HepG2 (cell line): ENCODE measurements around the gene CSNK1D. TPM values are rescaled to one million over a fixed set of nuclear protein-coding genes. Genes with fewer than 3 reads are reported as not detected.

ENCODE experiments used
- AKNA ChIP-seq: sonication (generic); formaldehyde crosslinking; IDR thresholded peaks from 2 replicates; pipeline ENCODE4 v1.4.0; 2020; ENCODE audit warnings: missing genetic modification reagents, borderline replicate concordance
- ETS1 ChIP-seq: sonication (generic); formaldehyde crosslinking; IDR thresholded peaks from 2 replicates; pipeline ENCODE4 v1.4.0; 2020; ENCODE audit warnings: missing genetic modification reagents
- FOXK1 ChIP-seq: sonication (generic); formaldehyde crosslinking; IDR thresholded peaks from 2 replicates; pipeline ENCODE4 v1.4.0; 2020; ENCODE audit warnings: low read depth, missing genetic modification reagents, borderline replicate concordance
- ISL2 ChIP-seq: sonication (generic); formaldehyde crosslinking; IDR thresholded peaks from 2 replicates; pipeline ENCODE4 v1.5.0; 2020; ENCODE audit warnings: missing genetic modification reagents
- KAT7 ChIP-seq: IDR thresholded peaks from 2 replicates; pipeline ENCODE4 v1.6.1; 2018; ENCODE audit warnings: borderline replicate concordance, missing compliant biosample characterization
- MTF2 ChIP-seq: sonication (generic); formaldehyde crosslinking; IDR thresholded peaks from 2 replicates; pipeline ENCODE4 v1.5.0; 2020; ENCODE audit warnings: missing genetic modification reagents, borderline replicate concordance
- RBM22 ChIP-seq: fragments of 200-400 bp; formaldehyde crosslinking; optimal IDR thresholded peaks from 2 replicates; pipeline ENCODE3; 2017; ENCODE audit warnings: mild to moderate bottlenecking, low read length, moderate library complexity
- RBM39 ChIP-seq: fragments of 200-400 bp; formaldehyde crosslinking; IDR thresholded peaks from one replicate; pipeline ENCODE4 v1.6.1; 2018; ENCODE audit warnings: antibody characterized with exemption, mild to moderate bottlenecking, low read depth, low read length; ENCODE audit not compliant: poor library complexity, severe bottlenecking
- RORA ChIP-seq: sonication (generic); formaldehyde crosslinking; IDR thresholded peaks from 2 replicates; pipeline ENCODE4 v1.5.0; 2020; ENCODE audit warnings: mild to moderate bottlenecking, missing genetic modification reagents, moderate library complexity
- TP53 ChIP-seq: sonication (generic); formaldehyde crosslinking; conservative IDR thresholded peaks from 2 replicates; pipeline ENCODE4 v1.4.0; 2020; ENCODE audit warnings: missing genetic modification reagents
- UBTF ChIP-seq: sonication (generic); formaldehyde crosslinking; IDR thresholded peaks from 2 replicates; pipeline ENCODE4 v1.4.0; 2020; ENCODE audit warnings: mild to moderate bottlenecking, missing genetic modification reagents
- ZBTB20 ChIP-seq: sonication (generic); formaldehyde crosslinking; IDR thresholded peaks from 2 replicates; pipeline ENCODE4 v1.8.1; 2023; ENCODE audit warnings: missing genetic modification reagents, low read depth, mild to moderate bottlenecking, borderline replicate concordance
- ZFP36 ChIP-seq: fragments of 150-350 bp; IDR thresholded peaks from 2 replicates; pipeline ENCODE4 v1.6.1; 2018; ENCODE audit warnings: borderline replicate concordance, low read length, low read depth; ENCODE audit not compliant: partially characterized antibody
- ZNF136 ChIP-seq: sonication (generic); formaldehyde crosslinking; IDR thresholded peaks from 2 replicates; pipeline ENCODE4 v1.8.1; 2022; ENCODE audit warnings: low read depth, mild to moderate bottlenecking, moderate library complexity, missing genetic modification reagents
- ZNF281 ChIP-seq: sonication (generic); formaldehyde crosslinking; IDR thresholded peaks from 2 replicates; pipeline ENCODE4 v1.4.0; 2020; ENCODE audit warnings: missing genetic modification reagents, borderline replicate concordance
- ZNF350 ChIP-seq: sonication (generic); formaldehyde crosslinking; IDR thresholded peaks from 2 replicates; pipeline ENCODE4 v1.4.0; 2020; ENCODE audit warnings: mild to moderate bottlenecking, low read depth, missing genetic modification reagents, borderline replicate concordance
- ZNF672 ChIP-seq: sonication (generic); formaldehyde crosslinking; IDR thresholded peaks from 2 replicates; pipeline ENCODE4 v1.8.1; 2022; ENCODE audit warnings: missing genetic modification reagents
- polyA plus RNA-seq, 8 experiments: library from polyadenylated mRNA; depleted of rRNA in 3 of 8; stranded (reverse) in 7 of 8; unstranded in 1 of 8; fragments of >200 nt; fragmentation: Illumina TruSeq in 4 of 8; extraction: Trizol in 4 of 8; gene quantifications; 2 replicates each; pipeline versions ENCODE4 v1.2.1 to v1.2.3, GENCODE V29; 2011 to 2016; ENCODE audit warnings: low read depth in 4 of 8, missing spikeins in 1 of 8, mixed read lengths in 1 of 8; ENCODE audit not compliant: insufficient read depth in 1 of 8
- total RNA-seq, 5 experiments: library from RNA; depleted of rRNA; stranded (reverse); fragments of >200 nt; fragmentation: Illumina TruSeq; extraction: Trizol; gene quantifications; 2 replicates each; pipeline ENCODE4 v1.2.3, GENCODE V29; 2016; ENCODE audit warnings: low read depth in 1 of 5

The CSNK1D gene
- total and polyA plus RNA-seq, 2 of the 13 experiments (the other 11 are each of a cell fraction or from before 2014, with no cell fraction given): 31.5 to 128 TPM

GRCh38 chr17:82244413-82245133 is 28.9 kb downstream of the CSNK1D start (continued):
- no peak for TF ChIP-seq AKNA (CRISPR knock-in tag)
- no peak for TF ChIP-seq MTF2 (CRISPR knock-in tag)
- TF ChIP-seq ZNF136 (CRISPR knock-in tag): no peak
- TF ChIP-seq ZFP36: no peak
- TF ChIP-seq ISL2 (CRISPR knock-in tag): no peak
- TF ChIP-seq ETS1 (CRISPR knock-in tag): 0 out of 2 replicates have a peak, but pooled peaks have one; percentile 0
- TF ChIP-seq TP53: no peak
- no peak for TF ChIP-seq RORA (CRISPR knock-in tag)
- peak; percentile 9; the same call in 1 of the 2 replicates for TF ChIP-seq ZNF350 (CRISPR knock-in tag)
- TF ChIP-seq ZBTB20 (CRISPR knock-in tag): no peak
- no peak for TF ChIP-seq ZNF281 (CRISPR knock-in tag)
- no peak for TF ChIP-seq UBTF (CRISPR knock-in tag)
- TF ChIP-seq RBM39: peak; percentile 21
- TF ChIP-seq FOXK1 (CRISPR knock-in tag): no peak
- peak; percentile 76 for TF ChIP-seq RBM22
- TF ChIP-seq ZNF672 (CRISPR knock-in tag): 0 out of 2 replicates have a peak, but pooled peaks have one; percentile 35
- no peak for TF ChIP-seq KAT7 (CRISPR knock-in tag)
